ENCODE data around the gene PON3. TPM values are rescaled to one million over a fixed set of nuclear protein-coding genes. Genes with fewer than 3 reads are reported as not detected.

Gene PON3
- total RNA-seq, result not detected
- total RNA-seq, result 0 reads per million in 2 donors

DNA sequence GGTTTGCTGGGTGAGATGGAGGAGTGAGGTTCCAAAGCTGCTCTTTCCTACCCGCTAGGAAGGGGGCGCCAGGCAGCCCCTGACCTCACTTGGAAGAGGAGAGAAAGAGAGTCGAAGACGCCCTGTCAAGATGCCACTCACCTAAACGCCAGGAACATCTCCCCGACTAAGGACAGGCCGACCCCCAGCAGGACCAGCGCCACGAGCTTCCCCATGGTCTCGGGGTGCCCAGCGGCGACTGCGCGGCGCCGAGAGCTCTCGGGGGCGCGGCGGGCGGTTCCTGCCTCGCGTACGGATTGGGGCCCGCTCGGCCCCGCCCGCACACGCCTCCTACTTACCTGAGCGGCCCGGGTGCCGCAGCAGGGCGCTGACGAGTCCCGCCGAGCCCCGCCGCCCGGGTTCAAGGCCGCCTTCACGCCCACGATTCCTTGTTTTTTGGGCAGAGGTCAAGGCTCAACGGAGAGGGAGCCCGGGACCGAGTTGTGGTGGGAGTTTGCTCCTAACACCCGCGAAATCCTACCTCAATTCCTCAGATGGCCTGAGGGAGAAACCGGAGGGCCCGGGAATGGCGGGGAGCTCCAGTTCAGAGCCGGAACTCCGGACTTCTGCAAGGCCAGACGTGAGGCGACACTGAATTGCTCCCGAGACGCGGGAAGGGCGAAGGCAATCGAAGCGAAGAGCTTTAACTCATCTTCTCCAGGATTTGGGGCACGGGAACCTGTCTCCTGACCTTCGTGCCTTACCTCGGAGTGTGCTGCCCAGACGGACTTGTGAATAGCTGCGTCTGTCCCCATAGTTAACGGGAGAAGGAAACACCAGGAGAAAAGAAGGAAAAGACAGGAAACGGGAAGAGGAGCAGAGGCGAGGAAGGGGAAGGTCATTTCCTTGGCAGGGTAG is at the start of gene PON3:
Gene PON3 (minus strand): TSS at position 240 of the 897 bp plus-strand sequence. CDS start 25 bp downstream, at position 215.
- peaks cover 6% of the 10 kb centered on the region for H3K4me1 Mint-ChIP-seq
- no peak within 1 kb of the TSS for H3K27ac Mint-ChIP-seq
- peaks cover 4% of the 10 kb centered on the region for H3K36me3 Mint-ChIP-seq (ENCODE audit: low read depth)
- peak; percentile 84 for ATAC-seq
- H3K27me3 Mint-ChIP-seq, result peaks cover 61% of the 10 kb centered on the region
- H3K4me3 Mint-ChIP-seq, result peak within 1 kb of the TSS; percentile 75
- no peak for DNase-seq
- H3K9me3 ChIP-seq (ENCODE audit: control insufficient read depth, low read length, poor library complexity, severe bottlenecking), result no peaks in the 10 kb centered on the region

DNA sequence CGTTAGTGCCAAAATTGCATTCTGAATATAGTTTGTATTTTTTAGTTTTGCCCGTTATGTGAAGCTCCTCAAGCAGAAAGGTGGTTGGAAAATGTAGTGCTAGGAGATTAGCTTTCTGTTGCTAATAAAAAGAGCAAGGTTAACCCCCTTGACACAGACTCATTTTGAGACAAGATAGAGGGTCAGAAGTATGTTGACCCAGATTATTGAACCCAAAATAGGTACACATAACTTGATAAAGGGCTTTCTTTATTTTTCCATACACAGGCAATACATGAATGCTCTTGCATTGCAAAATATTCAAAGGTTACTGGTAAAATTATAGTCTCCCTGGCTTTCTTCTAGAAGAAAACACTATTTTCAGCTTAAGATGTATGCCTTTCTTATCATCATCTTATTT is 48.6 kb upstream of the PON3 start:
- ATAC-seq (no peak), DNase-seq (no peak)
- no peaks in the 10 kb centered on the region for H3K9me3 ChIP-seq (ENCODE audit: control insufficient read depth, low read length, poor library complexity, severe bottlenecking)
- Mint-ChIP-seq H3K4me3 (no peak overlapping the region), H3K27me3 (peaks cover 11% of the 10 kb centered on the region), H3K27ac (no peak overlapping the region), H3K36me3 (ENCODE audit: low read depth) (no peaks in the 10 kb centered on the region), H3K4me1 (peaks cover 3% of the 10 kb centered on the region)

DNA sequence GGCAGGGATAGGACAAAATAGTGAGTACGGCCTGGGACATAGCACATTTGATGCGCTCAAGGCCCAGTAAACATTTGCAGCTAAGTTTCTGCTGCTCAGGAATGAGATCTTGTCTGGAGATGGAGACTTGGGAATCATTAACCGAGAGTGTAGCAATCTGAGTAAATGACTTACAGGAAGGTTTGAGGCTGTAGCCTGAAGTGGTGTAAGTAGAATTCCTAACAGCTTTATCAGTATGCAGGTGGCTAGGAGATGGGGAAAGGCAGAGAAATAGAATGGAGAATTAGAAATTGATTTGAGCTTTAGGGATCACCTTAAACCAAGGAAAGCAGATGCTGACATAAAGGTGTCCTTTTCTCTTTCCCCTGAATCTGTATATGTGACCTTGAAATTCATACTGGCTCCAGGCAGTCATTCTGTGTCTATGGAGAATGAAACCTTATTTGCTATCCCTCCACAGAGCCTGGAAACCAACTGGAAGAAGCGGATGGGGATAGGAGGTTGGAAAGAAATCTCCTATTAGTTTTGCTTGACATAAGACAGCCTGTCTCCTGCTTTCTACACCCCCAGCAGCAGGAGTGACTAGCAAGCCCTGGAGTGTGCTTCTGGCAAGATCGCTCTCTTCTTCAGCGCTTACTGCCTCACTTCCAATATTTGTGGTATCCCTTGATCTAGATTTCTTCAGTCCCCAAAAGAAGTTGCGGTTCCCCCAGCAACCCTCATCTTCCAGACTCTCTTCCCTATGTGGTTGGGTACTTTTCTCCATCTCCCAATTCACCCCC is 45.1 kb upstream of the PON3 start:
- no peak overlapping the region for H3K4me3 Mint-ChIP-seq
- H3K4me1 Mint-ChIP-seq, result peaks cover 3% of the 10 kb centered on the region
- peaks cover 11% of the 10 kb centered on the region for H3K27me3 Mint-ChIP-seq

DNA sequence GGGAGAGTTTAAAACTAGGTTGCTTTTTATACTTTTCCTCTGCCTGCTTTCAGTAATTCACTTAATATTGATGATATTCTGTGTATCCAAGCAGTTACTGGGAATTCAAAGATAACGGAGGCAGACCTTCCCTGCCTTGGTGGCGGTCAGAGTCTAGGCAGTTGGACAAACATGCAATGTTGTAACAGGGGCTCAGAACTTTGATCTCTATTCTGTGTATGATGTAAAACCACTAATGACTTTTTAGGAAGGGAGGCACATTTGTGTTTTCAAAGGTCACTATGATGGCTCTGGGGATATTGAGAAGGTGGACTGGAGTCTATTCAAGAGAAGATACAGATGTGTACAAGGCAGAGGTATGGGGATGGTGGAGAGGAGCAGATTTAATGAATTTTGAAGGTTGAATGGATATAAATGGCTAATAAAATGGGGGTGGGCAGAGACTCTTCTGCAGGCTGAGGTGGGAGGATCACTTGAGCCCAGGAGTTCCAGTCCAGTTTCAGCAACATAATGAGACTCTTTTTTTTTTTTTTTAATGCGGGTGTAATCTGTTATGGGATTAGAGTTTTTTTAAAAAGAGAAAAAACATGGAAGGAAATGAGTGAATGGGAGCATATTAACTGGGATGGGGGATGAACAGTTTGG is 44.3 kb upstream of the PON3 start:
- Mint-ChIP-seq H3K36me3 (ENCODE audit: low read depth) (no peaks in the 10 kb centered on the region), H3K4me1 (peaks cover 3% of the 10 kb centered on the region), H3K27me3 (peaks cover 11% of the 10 kb centered on the region), H3K4me3 (no peak overlapping the region), H3K27ac (no peak overlapping the region)
- DNase-seq (no peak), ATAC-seq (no peak)
- H3K9me3 ChIP-seq (ENCODE audit: control insufficient read depth, low read length, poor library complexity, severe bottlenecking), result no peaks in the 10 kb centered on the region

More for the DNA sequence above, 45.1 kb upstream of the PON3 start:
- ATAC-seq (no peak), DNase-seq (no peak)
- no peaks in the 10 kb centered on the region for H3K9me3 ChIP-seq (ENCODE audit: control insufficient read depth, low read length, poor library complexity, severe bottlenecking)
- H3K27ac Mint-ChIP-seq, result no peak overlapping the region
- no peaks in the 10 kb centered on the region for H3K36me3 Mint-ChIP-seq (ENCODE audit: low read depth)

DNA sequence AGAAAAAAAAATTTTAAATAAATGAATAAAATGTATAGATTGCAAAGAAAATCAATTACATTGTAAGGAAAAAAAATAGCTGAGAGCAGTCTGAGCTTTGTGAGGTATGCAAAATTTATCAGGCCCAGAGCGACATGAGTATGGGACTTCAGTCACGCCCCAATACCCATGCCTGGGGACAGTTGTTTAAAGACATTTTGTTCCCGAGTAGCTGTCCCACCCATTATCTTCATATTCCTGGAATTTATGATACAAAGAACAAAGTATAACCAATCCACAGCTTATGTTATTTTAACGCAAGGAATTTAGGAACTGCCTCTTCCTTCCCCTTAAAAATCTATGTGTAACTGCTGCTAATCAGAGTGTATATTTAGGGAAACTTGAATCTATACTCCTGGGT is 40.2 kb upstream of the PON3 start:
- peaks cover 16% of the 10 kb centered on the region for H3K4me1 Mint-ChIP-seq
- H3K9me3 ChIP-seq (ENCODE audit: control insufficient read depth, low read length, poor library complexity, severe bottlenecking), result no peaks in the 10 kb centered on the region
- no peak overlapping the region for H3K4me3 Mint-ChIP-seq
- DNase-seq (no peak), ATAC-seq (no peak)
- H3K27me3 Mint-ChIP-seq, result no peaks in the 10 kb centered on the region
- no peak overlapping the region for H3K27ac Mint-ChIP-seq
- peaks cover 3% of the 10 kb centered on the region for H3K36me3 Mint-ChIP-seq (ENCODE audit: low read depth)

GRCh38 chr7:95435422-95435780 is 39.2 kb upstream of the PON3 start:
- DNase-seq, result no peak

GRCh38 chr7:95434557-95435421 is 38.6 kb upstream of the PON3 start, which contains the start of gene PON2:
PON2 (minus strand) TSS chr7:95435028; CDS start chr7:95434951, 77 bp downstream.
- peak; percentile 91 for ATAC-seq
- H3K4me1 Mint-ChIP-seq, result peaks cover 13% of the 10 kb centered on the region

More at GRCh38 chr7:95435422-95435780, 39.2 kb upstream of the PON3 start:
- peaks cover 14% of the 10 kb centered on the region for H3K4me1 Mint-ChIP-seq
- H3K4me3 Mint-ChIP-seq, result peak overlapping the region; percentile 93
- peak overlapping the region; percentile 57 for H3K27ac Mint-ChIP-seq
- no peaks in the 10 kb centered on the region for H3K9me3 ChIP-seq (ENCODE audit: control insufficient read depth, low read length, poor library complexity, severe bottlenecking)
- no peak for ATAC-seq
- H3K27me3 Mint-ChIP-seq, result no peaks in the 10 kb centered on the region
- peaks cover 3% of the 10 kb centered on the region for H3K36me3 Mint-ChIP-seq (ENCODE audit: low read depth)

GRCh38 chr7:95433952-95434556 is 37.9 kb upstream of the PON3 start:
- Mint-ChIP-seq H3K4me1 (peaks cover 13% of the 10 kb centered on the region), H3K36me3 (ENCODE audit: low read depth) (peaks cover 3% of the 10 kb centered on the region), H3K4me3 (peak overlapping the region; percentile 74), H3K27me3 (no peaks in the 10 kb centered on the region), H3K27ac (peak overlapping the region; percentile 6)
- ATAC-seq (no peak), DNase-seq (no peak)
- H3K9me3 ChIP-seq (ENCODE audit: control insufficient read depth, low read length, poor library complexity, severe bottlenecking), result no peaks in the 10 kb centered on the region

More at GRCh38 chr7:95434557-95435421, 38.6 kb upstream of the PON3 start, which contains the start of gene PON2:
- no peaks in the 10 kb centered on the region for H3K9me3 ChIP-seq (ENCODE audit: control insufficient read depth, low read length, poor library complexity, severe bottlenecking)
- Mint-ChIP-seq H3K27me3 (no peaks in the 10 kb centered on the region), H3K36me3 (ENCODE audit: low read depth) (peaks cover 3% of the 10 kb centered on the region), H3K4me3 (peak within 1 kb of the TSS; percentile 93), H3K27ac (peak within 1 kb of the TSS; percentile 57)
- peak in 2 of 3 donors; percentile 11 to 17 for DNase-seq

- no peak overlapping the region for H3K4me3 Mint-ChIP-seq
- peaks cover 3% of the 10 kb centered on the region for H3K36me3 Mint-ChIP-seq (ENCODE audit: low read depth)
- H3K27me3 Mint-ChIP-seq, result no peaks in the 10 kb centered on the region
- DNase-seq, result no peak
- peaks cover 13% of the 10 kb centered on the region for H3K4me1 Mint-ChIP-seq
- no peaks in the 10 kb centered on the region for H3K9me3 ChIP-seq (ENCODE audit: control insufficient read depth, low read length, poor library complexity, severe bottlenecking)
- ATAC-seq, result no peak
- H3K27ac Mint-ChIP-seq, result no peak overlapping the region
Observed at GRCh38 chr7:95433129-95433528, 37.0 kb upstream of the PON3 start.

GRCh38 chr7:95432606-95433005 is 36.4 kb upstream of the PON3 start:
- Mint-ChIP-seq H3K27ac (no peak overlapping the region), H3K36me3 (ENCODE audit: low read depth) (peaks cover 3% of the 10 kb centered on the region), H3K27me3 (no peaks in the 10 kb centered on the region), H3K4me1 (peaks cover 13% of the 10 kb centered on the region), H3K4me3 (no peak overlapping the region)
- no peak for ATAC-seq
- DNase-seq, result no peak
- H3K9me3 ChIP-seq (ENCODE audit: control insufficient read depth, low read length, poor library complexity, severe bottlenecking), result no peaks in the 10 kb centered on the region

GRCh38 chr7:95430864-95431263 is 34.7 kb upstream of the PON3 start:
- no peaks in the 10 kb centered on the region for H3K27me3 Mint-ChIP-seq
- H3K36me3 Mint-ChIP-seq (ENCODE audit: low read depth), result peaks cover 3% of the 10 kb centered on the region
- no peak overlapping the region for H3K4me3 Mint-ChIP-seq
- H3K4me1 Mint-ChIP-seq, result peaks cover 13% of the 10 kb centered on the region
- DNase-seq, result no peak
- no peak for ATAC-seq
- no peaks in the 10 kb centered on the region for H3K9me3 ChIP-seq (ENCODE audit: control insufficient read depth, low read length, poor library complexity, severe bottlenecking)
- H3K27ac Mint-ChIP-seq, result no peak overlapping the region
